Trophoblast cell (in vitro differentiated cells and primary cell): Measurements from ENCODE around the gene DLG2.

Source experiments
- DNase-seq, 2 donors: peaks; one replicate each; pipeline ENCODE4 v3.0.0-alpha.2; 2016
- H2AFZ ChIP-seq: 2 replicates; pipeline ENCODE4 v1.6.1; 2013; ENCODE audit warnings: low read length, moderate library complexity, mild to moderate bottlenecking; ENCODE audit not compliant: insufficient read depth, poor library complexity
- H2AK5ac ChIP-seq: 2 replicates; pipeline ENCODE4 v1.6.1; 2013; ENCODE audit warnings: mild to moderate bottlenecking, low read length
- H2BK120ac ChIP-seq: 2 replicates; pipeline ENCODE4 v1.6.1; 2013; ENCODE audit warnings: low read length, mild to moderate bottlenecking, moderate library complexity; ENCODE audit not compliant: insufficient read depth, poor library complexity
- H2BK12ac ChIP-seq: 2 replicates; pipeline ENCODE4 v1.6.1; 2013; ENCODE audit warnings: mild to moderate bottlenecking, low read length, moderate library complexity
- H2BK5ac ChIP-seq: 2 replicates; pipeline ENCODE4 v1.6.1; 2013; ENCODE audit warnings: low read length, low read depth, moderate library complexity, mild to moderate bottlenecking; ENCODE audit not compliant: poor library complexity
- H3K14ac ChIP-seq: 2 replicates; pipeline ENCODE4 v1.6.1; 2013; ENCODE audit warnings: mild to moderate bottlenecking, low read length
- H3K18ac ChIP-seq: 2 replicates; pipeline ENCODE4 v1.6.1; 2013; ENCODE audit warnings: mild to moderate bottlenecking, low read length
- H3K23ac ChIP-seq: 2 replicates; pipeline ENCODE4 v1.6.1; 2013; ENCODE audit warnings: low read length
- H3K27ac ChIP-seq: 2 replicates; pipeline ENCODE4 v1.5.1; 2013; ENCODE audit warnings: low read depth, mild to moderate bottlenecking, inconsistent platforms, low read length, moderate library complexity
- H3K27me3 ChIP-seq: 2 replicates; pipeline ENCODE4 v1.6.1; 2013; ENCODE audit warnings: inconsistent platforms, mild to moderate bottlenecking, low read length, moderate library complexity; ENCODE audit not compliant: insufficient read depth
- H3K36me3 ChIP-seq, 2 experiments: 1 replicate in 1 of 2; 2 replicates in 1 of 2; pipeline ENCODE4 v1.6.1; 2013; ENCODE audit warnings: low read length in 2 of 2, mild to moderate bottlenecking in 2 of 2, moderate library complexity in 1 of 2; ENCODE audit not compliant: insufficient read depth in 2 of 2, control insufficient read depth in 1 of 2
- H3K4ac ChIP-seq: 2 replicates; pipeline ENCODE4 v1.6.1; 2013; ENCODE audit warnings: low read depth, mild to moderate bottlenecking, low read length, moderate library complexity
- H3K4me1 ChIP-seq, 2 experiments: 1 replicate in 1 of 2; 2 replicates in 1 of 2; pipeline ENCODE4 v1.6.1; 2013; ENCODE audit warnings: low read length in 2 of 2, mild to moderate bottlenecking in 2 of 2, moderate library complexity in 1 of 2; ENCODE audit not compliant: insufficient read depth in 2 of 2, control insufficient read depth in 1 of 2
- H3K4me2 ChIP-seq: 2 replicates; pipeline ENCODE4 v1.6.1; 2013; ENCODE audit warnings: inconsistent platforms, mild to moderate bottlenecking, low read length, moderate library complexity
- H3K4me3 ChIP-seq: 2 replicates; pipeline ENCODE4 v1.5.1; 2013; ENCODE audit warnings: mild to moderate bottlenecking, low read depth, low read length, inconsistent platforms
- H3K79me1 ChIP-seq: one replicate; pipeline ENCODE4 v1.6.1; 2013; ENCODE audit warnings: low read length
- H3K79me2 ChIP-seq: 2 replicates; pipeline ENCODE4 v1.6.1; 2013; ENCODE audit warnings: low read length, mild to moderate bottlenecking; ENCODE audit not compliant: control insufficient read depth, insufficient read depth, poor library complexity
- H3K9ac ChIP-seq: 2 replicates; pipeline ENCODE4 v1.6.1; 2013; ENCODE audit warnings: mild to moderate bottlenecking, low read length
- H3K9me3 ChIP-seq: 2 replicates; pipeline ENCODE4 v1.6.1; 2013; ENCODE audit warnings: low read depth, mild to moderate bottlenecking, control low read depth, inconsistent platforms, low read length; ENCODE audit not compliant: insufficient read depth
- H4K12ac ChIP-seq: 2 replicates; pipeline ENCODE4 v1.6.1; 2013; ENCODE audit warnings: low read depth, mild to moderate bottlenecking, low read length, moderate library complexity
- H4K8ac ChIP-seq: 2 replicates; pipeline ENCODE4 v1.6.1; 2013; ENCODE audit warnings: low read depth, mild to moderate bottlenecking, low read length, moderate library complexity
- H4K91ac ChIP-seq: one replicate; pipeline ENCODE4 v1.6.1; 2013; ENCODE audit warnings: low read depth, mild to moderate bottlenecking, low read length, moderate library complexity
- WGBS: extraction: QIAGEN DNeasy Blood & Tissue Kit; methylation state at CpG from one replicate; pipeline ENCODE4 v1.1.7; 2013; ENCODE audit warnings: missing lambda C conversion rate; ENCODE audit not compliant: insufficient read length, insufficient coverage; ENCODE audit errors: extremely low coverage; 5-methylcytosine and 5-hydroxymethylcytosine counted together

The DLG2 gene

GRCh38 chr11:85086504-85087284, 540.5 kb downstream of the DLG2 start:
- H2BK120ac ChIP-seq, result no peak overlapping the region
- no peak overlapping the region for H2BK12ac ChIP-seq
- no peak overlapping the region for H3K4ac ChIP-seq
- H3K79me2 ChIP-seq, result no peaks in the 10 kb centered on the region
- no CpG with 5 or more reads among the region's 3 CpGs for WGBS
- H3K23ac ChIP-seq, result no peak overlapping the region
- no peak overlapping the region for H4K91ac ChIP-seq
- no peak overlapping the region for H4K12ac ChIP-seq
- H3K27me3 ChIP-seq, result no peaks in the 10 kb centered on the region
- no peaks in the 10 kb centered on the region for H3K36me3 ChIP-seq
- no peaks in the 10 kb centered on the region for H3K79me1 ChIP-seq
- H3K9ac ChIP-seq, result no peak overlapping the region
- no peak overlapping the region for H3K14ac ChIP-seq
- DNase-seq, result no peak
- H3K9me3 ChIP-seq, result no peaks in the 10 kb centered on the region
- H3K27ac ChIP-seq, result no peak overlapping the region
- H4K8ac ChIP-seq, result no peak overlapping the region
- H3K18ac ChIP-seq, result no peak overlapping the region
- H2AFZ ChIP-seq, result no peak overlapping the region
- H3K4me3 ChIP-seq, result no peak overlapping the region
- no peaks in the 10 kb centered on the region for H3K4me1 ChIP-seq
- H2BK5ac ChIP-seq, result no peak overlapping the region
- H2AK5ac ChIP-seq, result no peak overlapping the region
- no peak overlapping the region for H3K4me2 ChIP-seq

- H4K12ac ChIP-seq, result no peak overlapping the region
- H4K91ac ChIP-seq, result no peak overlapping the region
- H2AFZ ChIP-seq, result no peak overlapping the region
- H2AK5ac ChIP-seq, result no peak overlapping the region
- no peak overlapping the region for H2BK5ac ChIP-seq
- H4K8ac ChIP-seq, result no peak overlapping the region
- H3K36me3 ChIP-seq, result no peaks in the 10 kb centered on the region
- no peak overlapping the region for H2BK12ac ChIP-seq
- H3K9ac ChIP-seq, result no peak overlapping the region
- no peaks in the 10 kb centered on the region for H3K79me1 ChIP-seq
- no peak overlapping the region for H3K18ac ChIP-seq
- no peak overlapping the region for H3K4ac ChIP-seq
- H3K14ac ChIP-seq, result no peak overlapping the region
- H2BK120ac ChIP-seq, result no peak overlapping the region
- H3K27ac ChIP-seq, result no peak overlapping the region
- 100% methylated on average over 1 of the region's 3 CpGs for WGBS
- no peaks in the 10 kb centered on the region for H3K79me2 ChIP-seq
- H3K9me3 ChIP-seq, result no peaks in the 10 kb centered on the region
- no peak overlapping the region for H3K4me3 ChIP-seq
- H3K23ac ChIP-seq, result no peak overlapping the region
- no peaks in the 10 kb centered on the region for H3K27me3 ChIP-seq
- H3K4me1 ChIP-seq, result no peaks in the 10 kb centered on the region
- DNase-seq, result no peak
- H3K4me2 ChIP-seq, result no peak overlapping the region
Measured at GRCh38 chr11:85076535-85077330, 550.4 kb downstream of the DLG2 start.

- Histone ChIP-seq H3K4me3 (no peak overlapping the region), H2BK120ac (no peak overlapping the region), H4K12ac (no peak overlapping the region), H3K4me2 (no peak overlapping the region), H2BK12ac (no peak overlapping the region), H3K18ac (no peak overlapping the region), H4K91ac (no peak overlapping the region), H2AFZ (no peak overlapping the region), H3K79me2 (no peaks in the 10 kb centered on the region), H4K8ac (no peak overlapping the region), H3K36me3 (no peaks in the 10 kb centered on the region), H3K9me3 (no peaks in the 10 kb centered on the region), H3K9ac (no peak overlapping the region), H3K27me3 (no peaks in the 10 kb centered on the region), H2BK5ac (no peak overlapping the region), H3K79me1 (no peaks in the 10 kb centered on the region), H2AK5ac (no peak overlapping the region), H3K4ac (no peak overlapping the region), H3K14ac (no peak overlapping the region), H3K23ac (no peak overlapping the region), H3K4me1 (no peaks in the 10 kb centered on the region), H3K27ac (no peak overlapping the region)
- DNase-seq, result no peak
- WGBS, result no CpG with 5 or more reads among the region's 1 CpG
Measured at GRCh38 chr11:85062659-85063058, 564.5 kb downstream of the DLG2 start.

GRCh38 chr11:85052636-85053035, 574.5 kb downstream of the DLG2 start:
- no peaks in the 10 kb centered on the region for H3K36me3 ChIP-seq
- no peaks in the 10 kb centered on the region for H3K79me1 ChIP-seq
- H3K4me2 ChIP-seq, result no peak overlapping the region
- H2BK5ac ChIP-seq, result no peak overlapping the region
- no peak overlapping the region for H3K18ac ChIP-seq
- no peak overlapping the region for H2AK5ac ChIP-seq
- H3K4me1 ChIP-seq, result no peaks in the 10 kb centered on the region
- H2BK120ac ChIP-seq, result no peak overlapping the region
- H3K27ac ChIP-seq, result no peak overlapping the region
- WGBS, result 100% methylated on average over 2 of the region's 3 CpGs
- H4K8ac ChIP-seq, result no peak overlapping the region
- DNase-seq, result no peak
- no peak overlapping the region for H3K4me3 ChIP-seq
- no peak overlapping the region for H4K12ac ChIP-seq
- H4K91ac ChIP-seq, result no peak overlapping the region
- H2AFZ ChIP-seq, result no peak overlapping the region
- H3K23ac ChIP-seq, result no peak overlapping the region
- no peaks in the 10 kb centered on the region for H3K79me2 ChIP-seq
- no peak overlapping the region for H3K14ac ChIP-seq
- no peak overlapping the region for H2BK12ac ChIP-seq
- H3K9me3 ChIP-seq, result no peaks in the 10 kb centered on the region
- no peak overlapping the region for H3K9ac ChIP-seq
- no peak overlapping the region for H3K4ac ChIP-seq
- no peaks in the 10 kb centered on the region for H3K27me3 ChIP-seq
